ENCODE data around the gene SHROOM4.

Gene SHROOM4

GRCh38 chrX:50798783-50799182, 15.2 kb downstream of the SHROOM4 start:
- no peak for DNase-seq (ENCODE audit: low read depth)
- H3K4me3 ChIP-seq (ENCODE audit: control insufficient read depth, low read depth, low read length): no peak overlapping the region
- TF ChIP-seq CTCF (IDR thresholded peaks at IDR 0.05; ENCODE audit: control insufficient read depth, insufficient read depth, low read depth, low read length, missing control alignments): no peak

GRCh38 chrX:50787099-50787498, 26.9 kb downstream of the SHROOM4 start:
- no peak for DNase-seq (ENCODE audit: low read depth)
- TF ChIP-seq CTCF (IDR thresholded peaks at IDR 0.05; ENCODE audit: control insufficient read depth, insufficient read depth, low read depth, low read length, missing control alignments): no peak
- no peak overlapping the region for H3K4me3 ChIP-seq (ENCODE audit: control insufficient read depth, low read depth, low read length)

GRCh38 chrX:50780144-50780543, 33.9 kb downstream of the SHROOM4 start:
- no peak for DNase-seq (ENCODE audit: low read depth)
- TF ChIP-seq CTCF (IDR thresholded peaks at IDR 0.05; ENCODE audit: control insufficient read depth, insufficient read depth, low read depth, low read length, missing control alignments): no peak
- no peak overlapping the region for H3K4me3 ChIP-seq (ENCODE audit: control insufficient read depth, low read depth, low read length)

GRCh38 chrX:50779694-50780093, 34.3 kb downstream of the SHROOM4 start:
- no peak overlapping the region for H3K4me3 ChIP-seq (ENCODE audit: control insufficient read depth, low read depth, low read length)
- no peak for TF ChIP-seq CTCF (IDR thresholded peaks at IDR 0.05; ENCODE audit: control insufficient read depth, insufficient read depth, low read depth, low read length, missing control alignments)
- no peak for DNase-seq (ENCODE audit: low read depth)

- no peak for DNase-seq (ENCODE audit: low read depth)
- no peak overlapping the region for H3K4me3 ChIP-seq (ENCODE audit: control insufficient read depth, low read depth, low read length)
- no peak for TF ChIP-seq CTCF (IDR thresholded peaks at IDR 0.05; ENCODE audit: control insufficient read depth, insufficient read depth, low read depth, low read length, missing control alignments)
These were observed 35.7 kb downstream of the SHROOM4 start for GRCh38 chrX:50778272-50778671.

GRCh38 chrX:50776248-50776647, 37.7 kb downstream of the SHROOM4 start:
- no peak for TF ChIP-seq CTCF (IDR thresholded peaks at IDR 0.05; ENCODE audit: control insufficient read depth, insufficient read depth, low read depth, low read length, missing control alignments)
- H3K4me3 ChIP-seq (ENCODE audit: control insufficient read depth, low read depth, low read length): no peak overlapping the region
- DNase-seq (ENCODE audit: low read depth): no peak

- no peak overlapping the region for H3K4me3 ChIP-seq (ENCODE audit: control insufficient read depth, low read depth, low read length)
- TF ChIP-seq CTCF (IDR thresholded peaks at IDR 0.05; ENCODE audit: control insufficient read depth, insufficient read depth, low read depth, low read length, missing control alignments): no peak
- DNase-seq (ENCODE audit: low read depth): no peak
These were observed 42.6 kb downstream of the SHROOM4 start for GRCh38 chrX:50771382-50771781.
